D341Med (cell line): Measurements from ENCODE around the gene NF1.
"Not testable (repeated sequence)": the region's sequence is repeated elsewhere in the genome, so short reads cannot be mapped to it uniquely, and the experiment has no call there.

Experiments used
- DNase-seq: peaks from one replicate; pipeline ENCODE4 v3.0.0; 2012; ENCODE audit warnings: low spot score

The NF1 gene

DNA sequence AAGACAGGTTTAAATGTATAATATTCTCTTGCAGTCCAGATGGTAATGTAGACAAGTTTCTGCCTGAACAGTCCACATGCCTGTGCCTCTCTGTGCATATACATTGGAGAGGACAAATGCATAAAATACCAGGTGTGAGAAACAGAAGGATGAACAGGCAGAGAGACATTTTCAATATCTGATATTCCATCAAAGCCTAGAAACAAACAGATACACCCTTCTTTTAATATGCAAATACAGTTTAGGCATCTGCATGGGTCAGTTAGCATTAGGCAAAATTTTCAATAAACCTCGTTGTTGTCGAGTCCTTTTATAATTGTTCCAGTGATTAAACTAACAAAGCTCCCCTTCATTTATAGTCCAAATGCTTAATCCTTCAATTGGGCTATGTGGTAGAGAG, 201.4 kb downstream of the NF1 start:
- DNase-seq, result no peak

- no peak for DNase-seq
Measured at GRCh38 chr17:31297090-31297489, 202.3 kb downstream of the NF1 start, which contains the start of gene OMG. OMG (minus strand) TSS chr17:31297239; CDS start chr17:31296331, 908 bp downstream.

- DNase-seq, result no peak
Measured at GRCh38 chr17:31299624-31300023, 204.8 kb downstream of the NF1 start.

DNA sequence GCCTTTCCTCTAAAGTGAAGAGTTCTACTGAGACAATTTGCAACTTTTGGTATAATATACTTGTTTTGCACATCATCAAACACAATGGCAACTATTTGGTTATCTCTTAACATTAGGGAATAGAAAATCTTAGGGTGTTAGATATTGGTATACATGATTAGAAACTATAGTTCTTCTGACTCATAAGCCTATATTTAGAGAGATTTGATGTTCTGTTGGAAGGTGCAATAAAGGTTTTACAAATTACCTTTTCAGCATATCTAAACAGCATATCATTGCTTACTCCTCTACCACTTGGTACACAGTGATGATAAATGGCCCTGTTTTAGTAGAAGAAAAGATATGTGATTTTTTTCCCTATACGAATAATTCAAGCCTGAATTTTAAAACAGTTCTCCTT, 212.9 kb downstream of the NF1 start:
- DNase-seq, result no peak

DNA sequence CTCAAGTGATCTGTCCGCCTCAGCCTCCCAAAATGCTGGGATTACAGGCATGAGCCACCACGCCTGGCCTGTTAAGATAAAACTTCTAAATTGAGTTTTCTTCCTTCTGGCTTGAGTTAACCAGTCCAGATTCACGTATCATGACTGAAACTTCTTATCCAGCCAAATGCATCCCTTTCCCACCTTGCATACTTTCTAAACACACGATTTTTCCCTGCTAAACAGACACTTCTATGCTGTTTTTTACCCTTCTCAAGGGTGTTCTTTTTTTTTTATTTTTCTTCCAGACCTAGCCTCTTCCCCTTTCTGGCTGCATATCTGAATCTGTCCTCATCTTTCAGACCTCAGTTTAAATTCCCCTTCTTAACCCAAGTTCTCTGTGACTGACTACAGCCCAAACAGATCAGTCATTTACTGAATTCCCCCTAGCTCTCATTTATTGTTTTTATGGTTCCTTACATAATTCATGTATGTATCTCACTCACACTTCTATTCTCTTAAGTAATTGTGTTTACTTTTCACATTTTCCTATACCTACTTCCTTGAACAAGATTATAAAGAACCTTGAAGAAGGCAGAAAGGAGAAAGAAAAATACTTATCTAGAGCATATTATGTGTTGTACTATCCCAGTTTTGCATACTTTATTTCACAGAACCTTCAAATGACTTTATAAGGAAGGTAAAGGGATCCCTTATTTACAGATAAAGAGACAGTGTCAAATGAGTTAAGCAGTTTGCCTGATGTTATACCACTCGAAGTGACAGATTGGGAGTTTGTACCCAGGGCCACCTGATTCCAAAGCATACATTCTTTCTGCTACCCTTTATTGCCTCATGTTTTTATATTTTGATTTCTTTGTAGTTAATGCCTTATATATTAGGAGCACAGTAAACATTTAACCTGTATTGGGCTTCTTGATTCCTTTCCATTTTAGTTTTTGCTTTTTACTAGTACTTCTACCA, 213.9 kb downstream of the NF1 start:
- no peak for DNase-seq

- no peak for DNase-seq
Measured at GRCh38 chr17:31309556-31309955, 214.8 kb downstream of the NF1 start.

- no peak for DNase-seq
Measured at GRCh38 chr17:31310260-31310659, 215.5 kb downstream of the NF1 start.

DNA sequence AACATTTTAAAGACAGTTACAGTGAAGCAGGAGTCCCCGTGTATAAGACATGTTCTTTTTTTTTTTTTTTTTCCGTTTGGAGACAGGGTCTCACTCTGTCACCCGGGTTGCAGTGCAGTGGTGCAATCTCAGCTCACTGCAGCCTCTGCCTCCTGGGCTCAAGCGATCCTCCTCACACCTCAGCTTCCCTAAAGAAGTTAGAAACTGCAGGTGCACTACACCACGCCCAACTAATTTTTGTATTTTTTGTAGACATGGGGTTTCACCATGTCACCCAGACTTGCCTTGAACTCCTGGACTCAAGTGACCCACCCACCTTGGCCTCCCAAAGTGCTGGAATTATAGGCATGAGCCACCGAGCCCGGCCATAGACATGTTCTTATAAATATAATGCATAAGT, 216.1 kb downstream of the NF1 start:
- no peak for DNase-seq

DNA sequence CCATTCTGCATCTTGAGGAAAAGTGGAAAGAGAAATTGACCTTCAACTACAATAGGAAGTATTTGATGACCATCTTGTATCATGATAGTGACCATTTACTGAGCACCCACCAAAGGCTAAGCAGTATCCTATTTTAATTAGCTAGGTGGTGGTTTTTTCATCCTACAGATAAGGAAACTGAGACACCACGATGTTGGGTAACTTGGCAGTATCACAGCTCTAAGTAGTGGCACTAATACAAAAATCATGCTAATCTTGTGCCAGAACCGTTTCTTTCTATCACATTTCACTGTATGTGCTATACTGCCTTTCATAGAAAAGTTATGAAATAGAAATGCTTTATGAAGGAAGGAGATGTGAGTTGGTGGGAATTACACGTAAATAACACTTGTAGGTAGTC, 216.7 kb downstream of the NF1 start:
- no peak for DNase-seq

- DNase-seq, result not testable (repeated sequence)
Measured at GRCh38 chr17:31312223-31312622, 217.4 kb downstream of the NF1 start.

DNA sequence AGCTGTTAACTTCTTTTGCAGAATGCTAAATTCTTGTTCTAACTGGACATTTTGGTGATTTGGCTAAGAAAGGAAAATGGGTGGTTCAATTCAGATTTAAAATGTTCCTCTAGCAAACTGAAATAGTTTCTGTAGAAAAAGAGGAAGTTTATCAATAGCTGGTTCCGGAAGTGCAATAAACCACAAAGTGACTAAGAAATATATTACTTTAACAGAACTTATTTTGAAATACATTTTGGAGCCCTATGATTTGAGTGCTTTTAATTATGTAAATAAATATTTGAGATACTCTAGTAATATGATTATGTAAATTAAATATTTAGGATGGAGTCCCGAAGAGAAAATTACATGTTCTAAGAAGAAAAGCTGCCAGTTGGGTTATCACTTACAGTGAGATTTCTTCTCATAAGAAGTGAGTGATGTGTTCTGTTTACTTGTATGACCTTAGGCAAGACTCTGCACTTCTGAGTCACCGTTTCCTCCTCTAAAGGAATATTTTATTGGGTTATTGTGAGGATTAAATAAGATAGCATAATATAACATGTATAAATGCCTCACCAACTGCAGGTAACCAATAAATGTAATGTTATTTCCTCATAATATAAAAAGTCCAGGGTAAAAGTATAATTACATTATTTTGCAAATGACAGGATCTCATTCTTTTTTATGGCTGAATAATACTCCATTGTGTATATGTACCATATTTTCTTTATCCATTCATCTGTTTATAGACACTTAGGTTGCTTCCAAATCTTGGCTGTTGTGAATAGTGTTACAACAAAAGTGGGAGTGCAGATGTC, 219.4 kb downstream of the NF1 start, which contains the start of gene EVI2B:
EVI2B (minus strand) TSS at position 73 of the 800 bp plus-strand sequence. CDS start 8,445 bp downstream, outside the sequence.
- no peak for DNase-seq

DNA sequence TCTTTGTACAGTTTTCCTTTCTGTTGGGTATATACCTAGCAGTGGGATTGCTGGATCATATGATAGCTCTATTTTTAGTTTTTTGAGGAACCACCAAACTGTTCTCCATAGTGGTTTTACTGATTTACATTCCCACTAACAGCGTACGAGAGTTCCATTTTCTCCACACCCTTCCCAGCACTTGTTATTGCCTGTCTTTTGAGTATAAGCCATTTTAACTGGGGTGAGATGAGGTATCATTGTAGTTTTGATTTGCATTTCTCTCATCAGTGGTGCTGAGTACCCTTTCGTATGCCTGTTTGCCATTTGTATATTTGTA, 220.0 kb downstream of the NF1 start:
- no peak for DNase-seq

DNA sequence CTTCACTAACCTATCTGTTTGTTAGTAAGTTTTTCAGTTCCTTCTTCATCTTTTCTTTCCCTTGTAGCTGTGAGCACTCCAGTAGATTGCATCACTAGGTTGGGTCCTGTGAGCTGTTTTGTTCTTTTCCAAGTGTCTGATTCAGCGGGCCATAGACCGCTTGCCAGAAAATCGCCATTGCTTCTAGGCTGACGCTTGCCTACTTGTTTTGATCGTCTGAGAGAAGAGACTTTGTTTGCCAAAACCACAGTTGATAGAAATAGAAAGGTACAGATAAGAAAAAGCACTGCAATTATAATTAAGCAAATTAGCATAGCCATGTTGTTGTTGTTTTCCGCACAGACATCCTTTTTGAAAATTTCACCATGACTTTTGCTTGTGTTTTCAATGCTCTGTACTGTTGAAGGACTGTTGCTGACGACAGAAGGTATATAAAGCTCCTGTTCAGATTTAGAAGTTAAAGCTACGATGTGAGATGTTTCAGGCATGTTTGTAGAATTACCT, 223.6 kb downstream of the NF1 start:
- DNase-seq, result no peak

- no peak for DNase-seq
Measured at GRCh38 chr17:31318851-31319661, 224.3 kb downstream of the NF1 start.

GRCh38 chr17:31320241-31320640, 225.5 kb downstream of the NF1 start:
- no peak for DNase-seq

DNA sequence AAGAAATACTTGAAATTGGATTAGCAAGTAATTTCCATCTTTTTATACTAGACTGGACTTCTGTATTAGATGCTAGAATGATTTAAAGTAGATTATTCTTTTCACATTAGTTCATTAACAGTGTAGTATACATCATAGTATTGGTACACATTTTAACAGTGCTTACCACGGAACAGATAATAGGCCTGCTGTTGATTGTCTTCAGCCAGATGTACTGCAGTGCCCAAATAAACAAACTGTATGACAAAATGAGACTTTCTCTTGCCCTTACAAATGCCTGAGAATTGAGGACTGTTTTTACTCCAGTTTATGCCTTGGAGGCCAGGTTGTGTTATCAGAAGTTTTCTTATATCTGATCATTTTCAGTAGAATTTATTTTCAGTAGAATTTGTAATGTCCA, 226.0 kb downstream of the NF1 start:
- DNase-seq, result no peak

GRCh38 chr17:31321481-31321880, 226.7 kb downstream of the NF1 start, which contains the start of gene EVI2A:
EVI2A (minus strand) TSS chr17:31321622; CDS start chr17:31319013, 2,609 bp downstream.
- no peak for DNase-seq

GRCh38 chr17:31321966-31322365, 227.2 kb downstream of the NF1 start:
- no peak for DNase-seq

DNA sequence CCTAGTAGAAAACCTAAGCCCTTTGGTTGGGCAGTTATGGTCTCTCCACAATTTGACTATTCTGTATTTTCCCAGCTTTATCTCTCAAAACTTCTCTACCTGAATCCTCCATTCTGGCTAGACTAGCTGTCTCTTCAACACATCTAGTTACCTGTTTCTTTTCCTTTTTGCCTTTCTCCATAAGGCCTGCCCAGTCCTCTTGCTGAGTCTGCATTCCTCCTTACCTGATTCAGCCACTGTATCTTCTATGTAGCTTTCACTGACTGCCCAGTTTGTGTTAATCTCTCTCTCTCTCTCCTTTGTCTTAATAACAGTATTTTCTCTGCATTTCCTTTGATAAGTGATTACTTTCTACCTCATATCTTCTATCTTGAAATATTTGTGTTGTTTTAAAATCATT, 228.8 kb downstream of the NF1 start:
- DNase-seq, result no peak

GRCh38 chr17:31327534-31328159, 232.9 kb downstream of the NF1 start:
- DNase-seq, result no peak

GRCh38 chr17:31328160-31328535, 233.4 kb downstream of the NF1 start:
- no peak for DNase-seq
